WERI-Rb-1 (cell line): ENCODE results near the gene DMBX1.

Source experiments
- DNase-seq: peaks from one replicate; pipeline ENCODE4 v3.0.0-alpha.2; 2020
- H3K27ac ChIP-seq: fragments of 250-450 bp; sonication (Bioruptor Pico); 2 replicates; pipeline ENCODE4 v1.5.1; 2020; ENCODE audit warnings: mild to moderate bottlenecking, moderate library complexity
- H3K27me3 ChIP-seq: fragments of 250-450 bp; sonication (Bioruptor Pico); 2 replicates; pipeline ENCODE4 v1.5.1; 2021; ENCODE audit warnings: mild to moderate bottlenecking, low read depth, moderate library complexity; ENCODE audit not compliant: insufficient read depth, severe bottlenecking
- H3K36me3 ChIP-seq: fragments of 250-450 bp; sonication (Bioruptor Pico); 2 replicates; pipeline ENCODE4 v1.5.1; 2020; ENCODE audit warnings: mild to moderate bottlenecking, moderate library complexity
- H3K4me3 ChIP-seq: 2 replicates; pipeline ENCODE4 v1.5.1; 2011; ENCODE audit warnings: low read depth, mild to moderate bottlenecking, control low read depth, low read length
- H3K9me3 ChIP-seq: fragments of 250-450 bp; sonication (Bioruptor Pico); 2 replicates; pipeline ENCODE4 v1.5.1; 2021; ENCODE audit warnings: mild to moderate bottlenecking, moderate library complexity; ENCODE audit not compliant: severe bottlenecking
- CTCF ChIP-seq: IDR thresholded peaks from 2 replicates; pipeline ENCODE4 v1.5.1; 2011; ENCODE audit warnings: low read depth, mild to moderate bottlenecking, control low read depth, inconsistent platforms, low read length

DMBX1 gene

GRCh38 chr1:46461809-46462448 is 27.7 kb upstream of the DMBX1 start:
- Histone ChIP-seq H3K27me3 (no peaks in the 10 kb centered on the region), H3K4me3 (no peak overlapping the region), H3K9me3 (no peaks in the 10 kb centered on the region), H3K27ac (no peak overlapping the region), H3K36me3 (no peaks in the 10 kb centered on the region)
- no peak for TF ChIP-seq CTCF
- no peak for DNase-seq

- no peaks in the 10 kb centered on the region for H3K36me3 ChIP-seq
- H3K27me3 ChIP-seq = no peaks in the 10 kb centered on the region
- peak overlapping the region; percentile 58 for H3K27ac ChIP-seq
- no peaks in the 10 kb centered on the region for H3K9me3 ChIP-seq
- peak; percentile 92 for DNase-seq
- TF ChIP-seq CTCF = no peak
- H3K4me3 ChIP-seq = no peak overlapping the region
Measured at GRCh38 chr1:46464013-46464548, 25.6 kb upstream of the DMBX1 start.

- Histone ChIP-seq H3K27ac (peak overlapping the region; percentile 58), H3K4me3 (no peak overlapping the region), H3K27me3 (no peaks in the 10 kb centered on the region), H3K36me3 (no peaks in the 10 kb centered on the region), H3K9me3 (no peaks in the 10 kb centered on the region)
- no peak for DNase-seq
- TF ChIP-seq CTCF = no peak
Measured at GRCh38 chr1:46464915-46465314, 24.7 kb upstream of the DMBX1 start.

- Histone ChIP-seq H3K27me3 (no peaks in the 10 kb centered on the region), H3K36me3 (no peaks in the 10 kb centered on the region), H3K27ac (peak overlapping the region; percentile 49), H3K9me3 (no peaks in the 10 kb centered on the region), H3K4me3 (peak overlapping the region; percentile 39)
- TF ChIP-seq CTCF = no peak
- no peak for DNase-seq
Measured at GRCh38 chr1:46465981-46466476, 23.6 kb upstream of the DMBX1 start.

GRCh38 chr1:46466477-46467182 is 23.0 kb upstream of the DMBX1 start:
- DNase-seq = peak; percentile 97
- Histone ChIP-seq H3K27ac (no peak overlapping the region), H3K36me3 (no peaks in the 10 kb centered on the region), H3K27me3 (no peaks in the 10 kb centered on the region), H3K4me3 (peak overlapping the region; percentile 27), H3K9me3 (no peaks in the 10 kb centered on the region)
- no peak for TF ChIP-seq CTCF
